Panc1 (cell line): ENCODE results near the gene PTX4. TPM values are rescaled to one million over a fixed set of nuclear protein-coding genes. Genes with fewer than 3 reads are reported as not detected.

Experiments used
- ATAC-seq: fragments of 200-7000 bp; cut with Tn5 transposase; 2 replicates; pipeline ENCODE4 v1.9.1; 2020; ENCODE audit warnings: mild to moderate bottlenecking, moderate library complexity
- BruUV-seq: library from RNA; stranded (reverse); fragments of 400-500 nt; replicated peaks from 2 replicates; lab custom pipeline; 2021; lab: Mats Ljungman, UMichigan
- CTCF ChIA-PET: fragments of 300-600 bp; sonication (Branson Sonifier 250); formaldehyde crosslinking; loops from one replicate; lab custom pipeline; 2022; ENCODE audit warnings: antibody characterized with exemption; lab: Charles Lee
- POLR2A ChIA-PET: fragments of 300-600 bp; sonication (Branson Sonifier 250); formaldehyde crosslinking; loops from one replicate; lab custom pipeline; 2022; ENCODE audit warnings: antibody characterized with exemption; lab: Charles Lee
- DNase-seq: peaks from one replicate; pipeline ENCODE4 v3.0.0-alpha.2; 2010; ENCODE audit warnings: low read depth, low spot score
- H3K27ac ChIP-seq: 2 replicates; pipeline ENCODE4 v1.5.1; 2011; ENCODE audit warnings: mild to moderate bottlenecking, low read length, inconsistent platforms
- H3K27me3 ChIP-seq: fragments of 200-500 bp; sonication (Bioruptor generic); 2 replicates; pipeline ENCODE4 v1.6.0; 2014; ENCODE audit warnings: low read length, inconsistent platforms; ENCODE audit not compliant: control insufficient read depth, insufficient read depth
- H3K36me3 ChIP-seq: fragments of 200-500 bp; sonication (Bioruptor generic); 2 replicates; pipeline ENCODE4 v1.5.1; 2014; ENCODE audit warnings: inconsistent platforms, mild to moderate bottlenecking, low read length, moderate library complexity; ENCODE audit not compliant: control insufficient read depth, insufficient read depth
- H3K4me1 ChIP-seq: 2 replicates; pipeline ENCODE4 v1.5.1; 2011; ENCODE audit warnings: inconsistent platforms, mild to moderate bottlenecking, low read length, moderate library complexity; ENCODE audit not compliant: control insufficient read depth, insufficient read depth
- H3K4me3 ChIP-seq, 2 experiments: 2 replicates each; pipeline ENCODE4 v1.5.1; 2011 to 2012; ENCODE audit warnings: low read depth in 2 of 2, low read length in 2 of 2, mild to moderate bottlenecking in 2 of 2, inconsistent platforms in 1 of 2, moderate library complexity in 1 of 2
- H3K9me3 ChIP-seq: fragments of 200-500 bp; sonication (Bioruptor generic); 2 replicates; pipeline ENCODE4 v1.5.1; 2014; ENCODE audit warnings: low read depth, mild to moderate bottlenecking, inconsistent platforms, low read length, moderate library complexity; ENCODE audit not compliant: control insufficient read depth, insufficient read depth
- CTCF ChIP-seq: fragments of 450-650 bp; IDR thresholded peaks from 2 replicates; pipeline ENCODE4 v1.5.1; 2017; ENCODE audit warnings: mild to moderate bottlenecking
- POLR2AphosphoS5 ChIP-seq: IDR thresholded peaks from 2 replicates; pipeline ENCODE4 v1.6.1; 2012; ENCODE audit warnings: mild to moderate bottlenecking, low read depth, low read length, moderate library complexity
- REST ChIP-seq, 2 experiments: IDR thresholded peaks; 2 replicates each; pipeline ENCODE4 v1.6.1; 2011 to 2012; ENCODE audit warnings: low read depth in 2 of 2, control low read depth in 1 of 2, low read length in 1 of 2, mild to moderate bottlenecking in 1 of 2, moderate library complexity in 1 of 2; ENCODE audit not compliant: insufficient read depth in 1 of 2
- SIN3A ChIP-seq: IDR thresholded peaks from 2 replicates; pipeline ENCODE4 v1.6.1; 2012; ENCODE audit warnings: low read depth, mild to moderate bottlenecking, low read length, moderate library complexity, borderline replicate concordance; ENCODE audit not compliant: insufficient read depth
- TCF7L2 ChIP-seq: IDR thresholded peaks from 2 replicates; pipeline ENCODE4 v1.6.1; 2011; ENCODE audit warnings: mild to moderate bottlenecking, low read depth, low read length, inconsistent platforms
- in situ Hi-C: cut with HindIII; loops from 2 replicates; pipeline ENCODE4 v1.10.0; 2016; ENCODE audit warnings: low sequenced_read_pairs, low pct_unique_long_range_greater_than_20kb
- intact Hi-C: fragments of 100-400 bp; cut with micrococcal nuclease; formaldehyde crosslinking; loops from one replicate; pipeline ENCODE4 v1.10.0; 2022; ENCODE audit not compliant: unreplicated experiment
- total RNA-seq: library from RNA; stranded (reverse); gene quantifications from one replicate; pipeline ENCODE4 v1.2.1, GENCODE V29; 2021; ENCODE audit not compliant: unreplicated experiment

Gene PTX4
- total RNA-seq, 1 experiment from 2014 or later: not detected

- no peak overlapping the region for H3K27ac ChIP-seq
- intact Hi-C loops: no loop called here
- ChIA-PET POLR2A (no interaction called here), CTCF (no interaction called here)
- no peaks in the 10 kb centered on the region for H3K9me3 ChIP-seq
- no TSS peak for BruUV-seq
- DNase-seq (no peak), ATAC-seq (no peak)
- no peaks in the 10 kb centered on the region for H3K27me3 ChIP-seq
- H3K36me3 ChIP-seq: no peaks in the 10 kb centered on the region
- in situ Hi-C loops: no loop called here
- H3K4me1 ChIP-seq: no peaks in the 10 kb centered on the region
- H3K4me3 ChIP-seq: no peak overlapping the region
- TF ChIP-seq TCF7L2 (no peak), POLR2AphosphoS5 (no peak), REST (IDR thresholded peaks at IDR 0.05; ENCODE audit: insufficient read depth in 1 of 2, low read depth in 2 of 2, low read length in 1 of 2) (no peak), CTCF (no peak), SIN3A (no peak)
Observed at GRCh38 chr16:1501630-1502029, 12.9 kb upstream of the PTX4 start.

DNA sequence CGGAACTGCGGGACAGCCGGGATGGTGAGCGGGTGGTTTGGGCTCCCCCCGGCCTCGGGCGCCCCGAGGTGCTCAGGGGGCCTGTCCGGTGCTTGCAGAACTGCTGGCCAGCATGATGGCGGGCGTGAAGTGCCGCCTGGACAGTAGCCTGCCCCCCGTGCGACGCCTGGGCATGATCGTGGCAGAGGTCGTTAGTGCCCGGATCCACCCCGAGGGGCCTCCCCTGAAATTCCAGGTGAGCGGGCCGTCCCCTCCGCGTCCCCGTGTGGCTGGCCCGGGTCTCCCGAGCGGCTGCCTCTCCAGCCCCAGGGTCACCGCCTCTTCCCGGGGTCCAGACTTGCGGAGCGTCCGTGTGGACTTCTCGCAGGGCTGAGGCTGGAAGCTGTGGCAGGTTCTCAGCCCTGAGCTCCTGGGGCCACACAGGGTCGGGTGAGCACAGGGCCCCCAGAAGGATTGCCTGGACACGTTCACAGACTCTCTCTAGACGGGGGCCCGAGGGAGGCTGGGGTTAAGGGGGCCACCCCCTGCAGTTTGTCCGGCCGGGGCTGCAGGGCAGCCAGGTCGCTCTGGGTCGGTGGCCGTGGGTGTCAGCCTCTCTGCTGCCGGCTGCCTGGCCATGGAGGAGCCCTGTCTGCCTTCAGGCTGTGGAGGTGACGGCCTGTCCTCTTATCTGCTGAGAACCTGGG, 11.9 kb upstream of the PTX4 start:
- H3K4me3 ChIP-seq: no peak overlapping the region
- H3K27ac ChIP-seq: no peak overlapping the region
- H3K36me3 ChIP-seq: no peaks in the 10 kb centered on the region
- ATAC-seq (no peak), DNase-seq (no peak)
- in situ Hi-C loops (no loop called here), intact Hi-C loops (no loop called here)
- CTCF ChIA-PET: no interaction called here
- no peaks in the 10 kb centered on the region for H3K4me1 ChIP-seq
- H3K9me3 ChIP-seq: no peaks in the 10 kb centered on the region
- POLR2A ChIA-PET: no interaction called here
- H3K27me3 ChIP-seq: no peaks in the 10 kb centered on the region
- BruUV-seq: no TSS peak
- no peak for TF ChIP-seq TCF7L2

DNA sequence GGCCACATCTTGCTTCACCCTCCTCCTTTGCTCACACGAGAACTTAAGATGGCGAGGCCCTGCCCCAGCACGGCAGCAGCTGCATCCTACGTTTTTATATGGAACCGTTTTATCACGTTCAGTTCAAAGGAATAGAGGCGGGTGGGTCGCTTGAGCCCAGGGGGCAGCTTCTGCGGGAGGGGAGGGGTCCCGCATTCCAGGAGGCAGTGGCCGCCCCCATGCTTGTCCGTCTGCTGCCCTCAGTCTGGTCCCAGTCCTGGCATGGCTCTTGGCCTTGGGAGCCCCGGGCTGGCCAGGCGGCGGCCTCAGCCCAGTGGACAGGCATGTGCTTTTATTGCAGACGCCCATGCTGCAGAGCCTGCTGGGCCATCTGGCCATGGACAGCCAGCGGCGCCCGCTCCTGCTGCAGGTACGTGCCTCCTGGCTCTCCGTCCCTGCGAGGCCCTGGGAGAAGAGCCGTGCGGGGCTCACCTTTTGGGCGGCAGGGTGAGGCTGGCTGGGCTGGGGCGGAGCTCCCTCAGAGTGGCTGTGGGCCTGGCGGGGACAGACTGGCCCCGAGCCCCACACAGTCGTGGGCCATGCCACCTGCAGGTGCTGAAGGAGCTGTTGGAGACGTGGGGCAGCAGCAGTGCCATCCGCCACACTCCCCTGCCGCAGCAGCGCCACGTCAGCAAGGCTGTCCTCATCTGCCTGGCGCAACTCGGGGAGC, 11.2 kb upstream of the PTX4 start:
- no peak for ATAC-seq
- intact Hi-C loops (no loop called here), in situ Hi-C loops (no loop called here)
- DNase-seq: no peak
- no peaks in the 10 kb centered on the region for H3K9me3 ChIP-seq
- H3K4me1 ChIP-seq: no peaks in the 10 kb centered on the region
- no TSS peak for BruUV-seq
- H3K27me3 ChIP-seq: no peaks in the 10 kb centered on the region
- ChIA-PET CTCF (no interaction called here), POLR2A (no interaction called here)
- H3K36me3 ChIP-seq: no peaks in the 10 kb centered on the region
- no peak overlapping the region for H3K27ac ChIP-seq
- no peak for TF ChIP-seq REST (IDR thresholded peaks at IDR 0.05; ENCODE audit: insufficient read depth in 1 of 2, low read depth in 2 of 2, low read length in 1 of 2)
- no peak for TF ChIP-seq TCF7L2
- no peak for TF ChIP-seq SIN3A
- TF ChIP-seq CTCF: no peak
- TF ChIP-seq POLR2AphosphoS5: no peak
- H3K4me3 ChIP-seq: no peak overlapping the region
